ENCODE data around the gene PDE7B.

GRCh38 chr6:135820340-135820739 is 31.2 kb upstream of the PDE7B start:
- TF ChIP-seq CTCF (conservative IDR thresholded peaks at IDR 0.05; ENCODE audit: low read depth, low read length), result no peak
- TF ChIP-seq RAD21 (IDR thresholded peaks at IDR 0.05; ENCODE audit: low read length), result no peak
- TF ChIP-seq POLR2A (IDR thresholded peaks at IDR 0.05; ENCODE audit: low read depth, low read length), result no peak
- TF ChIP-seq CEBPB (IDR thresholded peaks at IDR 0.05; ENCODE audit: low read depth, low read length), result no peak
- no peak for TF ChIP-seq RCOR1 (IDR thresholded peaks at IDR 0.05; ENCODE audit: insufficient replicate concordance, low read length)
- TF ChIP-seq RFX5 (IDR thresholded peaks at IDR 0.05; ENCODE audit: low read depth, low read length), result no peak
- no peak for TF ChIP-seq SMC3 (IDR thresholded peaks at IDR 0.05; ENCODE audit: low read depth, low read length)
- no peak for TF ChIP-seq MXI1 (IDR thresholded peaks at IDR 0.05; ENCODE audit: borderline replicate concordance, low read depth, low read length)
- no peak for TF ChIP-seq MAFK (IDR thresholded peaks at IDR 0.05; ENCODE audit: low read depth, low read length)
